Measurements from ENCODE around the gene VAV3. TPM values are rescaled to one million over a fixed set of nuclear protein-coding genes. Genes with fewer than 3 reads are reported as not detected.

The VAV3 gene
- polyA plus RNA-seq, 1 donor (not counting 4 experiments of a cell fraction or from before 2014, with no cell fraction given), result 19.6 TPM

DNA sequence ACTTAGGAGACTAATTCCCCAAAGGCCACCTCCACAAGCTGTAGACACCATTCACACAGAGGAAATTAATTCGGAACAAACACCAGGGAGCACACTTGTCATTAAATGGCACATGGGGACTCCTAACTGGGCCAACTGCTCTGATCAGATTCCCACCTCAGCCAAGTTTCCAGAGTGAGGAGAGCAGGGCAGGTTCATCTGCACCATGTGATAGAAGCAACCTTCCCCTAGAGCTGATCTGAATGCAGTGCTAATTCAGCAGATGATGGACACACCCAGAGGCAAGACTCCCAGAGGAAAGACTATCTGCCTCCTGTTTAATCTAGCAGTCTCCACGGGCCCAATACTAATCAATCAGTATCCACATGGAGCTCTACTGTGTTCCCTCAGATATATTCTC lies 147.0 kb downstream of the VAV3 start:
- Histone ChIP-seq H3K4me1 (ENCODE audit: control insufficient read depth, extremely low read depth, insufficient read depth, low read length) (no peaks in the 10 kb centered on the region), H3K36me3 (ENCODE audit: control insufficient read depth in 2 of 2, extremely low read depth in 1 of 2, insufficient read depth in 2 of 2, low read length in 2 of 2) (no peaks in the 10 kb centered on the region), H3K9me3 (ENCODE audit: control insufficient read depth, low read depth, low read length) (no peaks in the 10 kb centered on the region), H3K27ac (ENCODE audit: control insufficient read depth, insufficient read depth, low read length) (no peak overlapping the region), H3K27me3 (ENCODE audit: control insufficient read depth, extremely low read depth, insufficient read depth, low read length) (no peaks in the 10 kb centered on the region), H2AFZ (ENCODE audit: control insufficient read depth, low read length) (no peak overlapping the region), H3K9ac (ENCODE audit: control insufficient read depth, extremely low read depth, insufficient read depth, low read length) (no peak overlapping the region), H3K9me1 (ENCODE audit: control insufficient read depth, extremely low read depth, insufficient read depth, low read length) (no peaks in the 10 kb centered on the region), H3K4me2 (ENCODE audit: control insufficient read depth, extremely low read depth, insufficient read depth, low read depth, low read length) (no peak overlapping the region), H3K79me2 (ENCODE audit: control insufficient read depth, insufficient read depth, low read length) (no peaks in the 10 kb centered on the region), H3K4me3 (ENCODE audit: control insufficient read depth in 2 of 3, extremely low read depth in 1 of 3, insufficient read depth in 2 of 3, low read depth in 1 of 3, low read length in 3 of 3) (no peak overlapping the region), H4K20me1 (ENCODE audit: control insufficient read depth, extremely low read depth, insufficient read depth, low read length) (no peaks in the 10 kb centered on the region)
- dilution Hi-C loops (cut with MboI; ENCODE audit: extremely low pct_ligation_motif_present, low sequenced_read_pairs), result no loop called here
- no peak for FAIRE-seq
- no peak for TF ChIP-seq EZH2 (IDR thresholded peaks at IDR 0.05; ENCODE audit: low read length)
- TF ChIP-seq, protein P1, sequence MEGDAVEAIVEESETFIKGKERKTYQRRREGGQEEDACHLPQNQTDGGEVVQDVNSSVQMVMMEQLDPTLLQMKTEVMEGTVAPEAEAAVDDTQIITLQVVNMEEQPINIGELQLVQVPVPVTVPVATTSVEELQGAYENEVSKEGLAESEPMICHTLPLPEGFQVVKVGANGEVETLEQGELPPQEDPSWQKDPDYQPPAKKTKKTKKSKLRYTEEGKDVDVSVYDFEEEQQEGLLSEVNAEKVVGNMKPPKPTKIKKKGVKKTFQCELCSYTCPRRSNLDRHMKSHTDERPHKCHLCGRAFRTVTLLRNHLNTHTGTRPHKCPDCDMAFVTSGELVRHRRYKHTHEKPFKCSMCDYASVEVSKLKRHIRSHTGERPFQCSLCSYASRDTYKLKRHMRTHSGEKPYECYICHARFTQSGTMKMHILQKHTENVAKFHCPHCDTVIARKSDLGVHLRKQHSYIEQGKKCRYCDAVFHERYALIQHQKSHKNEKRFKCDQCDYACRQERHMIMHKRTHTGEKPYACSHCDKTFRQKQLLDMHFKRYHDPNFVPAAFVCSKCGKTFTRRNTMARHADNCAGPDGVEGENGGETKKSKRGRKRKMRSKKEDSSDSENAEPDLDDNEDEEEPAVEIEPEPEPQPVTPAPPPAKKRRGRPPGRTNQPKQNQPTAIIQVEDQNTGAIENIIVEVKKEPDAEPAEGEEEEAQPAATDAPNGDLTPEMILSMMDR (optimal IDR thresholded peaks at IDR 0.05 in 1 of 3, IDR thresholded peaks at IDR 0.05 in 1 of 3, conservative IDR thresholded peaks at IDR 0.05 in 1 of 3; ENCODE audit: extremely low read depth in 1 of 3, insufficient read depth in 2 of 3, low read length in 3 of 3), result no peak
- DNase-seq (ENCODE audit: low read depth, low spot score), result no peak

DNA sequence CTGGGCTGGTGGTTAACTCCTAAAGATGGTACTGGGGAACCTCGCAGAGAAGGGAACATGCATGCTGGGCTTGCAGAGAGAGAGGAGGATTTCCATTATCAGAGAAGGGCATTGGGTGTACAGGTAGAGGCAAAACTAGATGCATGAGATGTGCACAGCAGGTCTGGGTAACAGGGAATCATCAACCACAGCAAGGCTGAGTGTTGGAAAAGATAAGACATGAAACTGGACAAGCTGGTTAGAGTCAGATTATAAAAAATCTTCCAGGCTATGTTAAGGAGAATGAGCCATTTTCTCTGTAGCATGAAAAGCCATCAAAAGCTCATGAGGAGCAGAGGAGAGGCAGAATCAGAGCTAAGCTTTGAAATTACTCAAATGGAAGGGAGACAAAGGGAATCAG lies 147.8 kb downstream of the VAV3 start:
- dilution Hi-C loops (cut with MboI; ENCODE audit: extremely low pct_ligation_motif_present, low sequenced_read_pairs), result no loop called here
- H3K79me2 ChIP-seq (ENCODE audit: control insufficient read depth, insufficient read depth, low read length), result no peaks in the 10 kb centered on the region
- FAIRE-seq, result no peak

More for the DNA sequence above, 147.8 kb downstream of the VAV3 start:
- no peaks in the 10 kb centered on the region for H3K4me1 ChIP-seq (ENCODE audit: control insufficient read depth, extremely low read depth, insufficient read depth, low read length)
- H3K27me3 ChIP-seq (ENCODE audit: control insufficient read depth, extremely low read depth, insufficient read depth, low read length), result no peaks in the 10 kb centered on the region
- no peaks in the 10 kb centered on the region for H3K9me3 ChIP-seq (ENCODE audit: control insufficient read depth, low read depth, low read length)
- H3K9ac ChIP-seq (ENCODE audit: control insufficient read depth, extremely low read depth, insufficient read depth, low read length), result no peak overlapping the region
- H2AFZ ChIP-seq (ENCODE audit: control insufficient read depth, low read length), result no peak overlapping the region
- H3K27ac ChIP-seq (ENCODE audit: control insufficient read depth, insufficient read depth, low read length), result no peak overlapping the region
- H3K4me2 ChIP-seq (ENCODE audit: control insufficient read depth, extremely low read depth, insufficient read depth, low read depth, low read length), result no peak overlapping the region
- TF ChIP-seq, protein P1 (optimal IDR thresholded peaks at IDR 0.05 in 1 of 3, IDR thresholded peaks at IDR 0.05 in 1 of 3, conservative IDR thresholded peaks at IDR 0.05 in 1 of 3; ENCODE audit: extremely low read depth in 1 of 3, insufficient read depth in 2 of 3, low read length in 3 of 3), result no peak
- no peak for TF ChIP-seq EZH2 (IDR thresholded peaks at IDR 0.05; ENCODE audit: low read length)
- H4K20me1 ChIP-seq (ENCODE audit: control insufficient read depth, extremely low read depth, insufficient read depth, low read length), result no peaks in the 10 kb centered on the region
- H3K36me3 ChIP-seq (ENCODE audit: control insufficient read depth in 2 of 2, extremely low read depth in 1 of 2, insufficient read depth in 2 of 2, low read length in 2 of 2), result no peaks in the 10 kb centered on the region
- DNase-seq (ENCODE audit: low read depth, low spot score), result no peak
- no peak overlapping the region for H3K4me3 ChIP-seq (ENCODE audit: control insufficient read depth in 2 of 3, extremely low read depth in 1 of 3, insufficient read depth in 2 of 3, low read depth in 1 of 3, low read length in 3 of 3)
- no peaks in the 10 kb centered on the region for H3K9me1 ChIP-seq (ENCODE audit: control insufficient read depth, extremely low read depth, insufficient read depth, low read length)
